GM18498 (cell line): Measurements from ENCODE around the gene SUMF1.
A peak's percentile ranks its signal among the peaks of the same experiment; 100 is the strongest.

Experiments used
- ATAC-seq: cut with Tn5 transposase; IDR thresholded peaks from one replicate; pipeline ENCODE4 v1.9.1; 2021; ENCODE audit warnings: mild to moderate bottlenecking, moderate library complexity; ENCODE audit not compliant: unreplicated experiment

SUMF1 gene

GRCh38 chr3:4418156-4418555 lies 48.9 kb downstream of the SUMF1 start:
- no peak for ATAC-seq

DNA sequence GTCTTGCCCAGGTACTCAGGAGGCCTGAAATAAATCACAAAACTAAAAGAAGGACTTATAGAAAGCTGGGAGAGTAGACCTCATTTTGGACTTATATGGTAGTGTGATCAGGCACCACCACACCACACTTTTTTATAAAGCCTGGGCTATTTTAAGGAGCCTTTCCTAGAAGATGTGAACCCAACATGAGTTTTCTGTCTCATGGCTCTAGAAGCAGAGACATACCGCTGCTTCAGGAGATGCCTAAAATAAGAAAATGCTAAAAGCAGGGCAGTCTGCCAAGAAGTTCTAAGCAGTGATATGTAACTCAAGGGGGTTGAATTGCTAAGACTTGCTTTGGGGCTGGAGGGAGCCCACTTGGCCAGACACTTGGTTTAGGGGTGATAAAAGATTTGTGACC lies 49.6 kb downstream of the SUMF1 start:
- ATAC-seq: no peak

- no peak for ATAC-seq
Observed at GRCh38 chr3:4416961-4417360, 50.1 kb downstream of the SUMF1 start.

DNA sequence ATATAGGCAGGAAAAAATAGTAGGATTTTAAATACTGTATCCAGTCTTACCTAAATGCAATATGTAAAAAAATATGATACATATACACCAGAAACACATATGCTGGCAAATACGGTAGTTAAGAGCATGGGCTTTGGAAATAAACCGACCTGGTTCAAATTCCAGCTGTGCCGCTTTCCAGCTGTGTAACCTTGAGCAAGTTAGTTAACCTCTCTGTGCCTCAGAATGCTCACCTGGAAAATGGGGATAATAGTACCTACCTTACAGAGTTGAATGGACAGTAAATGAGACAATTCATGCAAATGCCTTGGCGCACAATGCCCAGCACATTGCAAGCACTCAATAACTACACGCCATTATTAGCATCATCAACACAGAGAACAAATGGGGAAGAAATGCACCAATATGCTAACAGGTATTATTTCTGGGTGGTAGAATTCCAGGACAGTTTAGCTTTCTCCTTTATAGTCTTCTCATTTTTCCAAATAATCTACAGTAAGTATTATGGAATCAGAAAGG lies 50.6 kb downstream of the SUMF1 start:
- no peak for ATAC-seq

GRCh38 chr3:4413467-4413866 lies 53.6 kb downstream of the SUMF1 start:
- ATAC-seq: no peak

- no peak for ATAC-seq
Observed at GRCh38 chr3:4411833-4412232, 55.2 kb downstream of the SUMF1 start.

GRCh38 chr3:4411236-4411635 lies 55.8 kb downstream of the SUMF1 start:
- no peak for ATAC-seq

GRCh38 chr3:4410606-4411005 lies 56.5 kb downstream of the SUMF1 start:
- no peak for ATAC-seq

DNA sequence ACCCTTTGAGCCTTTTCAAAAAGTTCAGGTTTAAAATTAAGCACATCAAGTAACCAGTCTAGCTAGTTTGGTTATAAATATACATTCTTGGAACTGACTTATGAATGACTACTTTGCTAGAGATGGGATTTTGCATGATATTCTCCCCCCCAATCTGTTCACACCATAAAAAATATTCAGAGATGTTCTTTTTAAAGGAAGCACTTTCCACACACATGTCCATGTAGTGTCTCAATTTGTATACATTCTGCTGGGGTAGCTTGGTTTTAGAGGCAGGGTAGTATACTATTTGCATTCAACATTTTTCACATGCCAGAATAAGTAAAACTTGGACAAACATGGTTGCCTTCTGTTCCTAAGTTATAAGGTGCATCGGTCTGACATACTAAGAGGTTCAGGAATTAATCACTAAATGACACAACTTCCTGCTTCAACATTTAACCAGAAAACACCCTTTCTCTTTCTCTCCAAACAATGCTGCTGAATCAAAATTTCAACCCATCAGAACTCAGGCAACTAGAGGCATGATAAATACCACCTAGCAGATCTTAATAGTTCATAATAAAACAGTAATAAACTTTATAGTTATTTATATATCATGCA lies 57.0 kb downstream of the SUMF1 start:
- ATAC-seq: no peak

DNA sequence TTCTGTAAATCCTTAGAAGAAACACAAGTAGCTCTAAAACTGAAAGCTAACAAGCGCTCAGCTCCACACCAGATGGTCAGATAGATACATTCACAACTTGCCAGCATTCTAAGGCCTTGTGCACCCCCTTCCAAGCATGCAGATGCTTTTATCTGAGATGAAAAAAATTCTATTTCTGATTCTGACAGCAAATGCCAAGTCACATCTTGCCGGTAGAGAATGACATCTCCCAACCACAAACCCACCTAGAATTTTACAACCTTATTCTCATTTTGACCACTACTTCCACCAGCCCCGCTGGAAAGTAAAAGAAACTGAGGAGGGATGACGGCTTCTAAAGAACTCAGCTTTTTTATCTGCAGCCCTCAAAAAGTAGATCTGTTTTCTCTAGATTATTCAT lies 57.7 kb downstream of the SUMF1 start:
- no peak for ATAC-seq

- no peak for ATAC-seq
Observed at GRCh38 chr3:4408958-4409357, 58.1 kb downstream of the SUMF1 start.

GRCh38 chr3:4407941-4408340 lies 59.1 kb downstream of the SUMF1 start:
- no peak for ATAC-seq

DNA sequence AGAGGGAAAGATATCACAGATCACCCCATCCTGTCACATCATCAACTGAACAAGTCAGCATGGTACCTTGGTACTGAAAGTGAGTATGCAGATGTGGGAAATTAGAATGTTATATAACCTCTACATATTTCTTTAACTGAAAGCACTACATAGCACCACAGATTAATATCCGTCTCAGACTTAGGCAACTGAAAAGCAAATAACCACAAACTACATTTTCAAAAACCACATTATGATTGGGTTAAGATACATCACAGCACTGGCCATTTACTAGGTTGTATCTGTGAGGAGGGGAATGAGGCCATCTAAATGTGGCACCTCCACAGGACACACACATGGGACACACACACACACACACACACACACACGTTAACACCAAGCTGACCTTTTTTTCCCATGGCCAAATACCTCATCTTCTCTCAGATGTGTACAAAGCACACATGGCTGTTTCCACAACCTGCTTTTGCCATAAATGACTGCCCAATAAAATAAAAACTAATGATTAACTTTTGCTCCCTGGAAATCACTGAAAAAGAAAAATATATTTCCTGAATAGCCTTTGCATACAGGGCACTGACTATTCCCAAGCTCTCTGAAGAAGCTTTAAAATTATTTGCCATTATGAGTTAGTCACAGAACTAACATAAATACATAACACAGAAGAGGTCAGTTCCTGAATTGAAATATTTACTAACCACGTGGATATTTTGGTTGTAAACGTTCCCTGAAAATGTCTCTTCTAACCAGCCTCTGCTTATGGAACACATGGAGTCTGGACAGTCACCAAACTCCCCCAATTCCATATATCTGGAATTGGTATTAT lies 60.1 kb downstream of the SUMF1 start:
- peak; percentile 86 for ATAC-seq

- no peak for ATAC-seq
Observed at GRCh38 chr3:4404881-4405280, 62.2 kb downstream of the SUMF1 start.

- no peak for ATAC-seq
Observed at GRCh38 chr3:4401441-4401840, 65.6 kb downstream of the SUMF1 start.

DNA sequence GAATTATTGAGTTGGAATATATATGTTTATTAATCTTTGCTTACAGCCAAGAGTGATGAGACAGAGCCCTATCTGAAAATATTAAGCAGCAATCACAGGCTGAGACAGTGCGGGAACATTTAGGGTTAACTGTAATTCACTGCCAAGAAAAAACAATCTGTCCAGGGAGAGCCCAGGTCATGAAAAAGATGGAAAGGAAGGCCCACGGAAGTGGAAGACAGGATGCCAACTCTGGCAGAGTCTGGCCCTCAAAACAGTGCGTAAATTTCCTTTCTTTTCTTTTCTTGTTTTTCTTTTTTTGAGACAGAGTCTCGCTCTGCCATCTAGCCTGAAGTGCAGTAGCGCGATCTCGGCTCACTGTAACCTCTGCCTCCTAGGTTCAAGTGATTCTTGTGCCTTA lies 67.6 kb downstream of the SUMF1 start:
- ATAC-seq: no peak

GRCh38 chr3:4398941-4399245 lies 68.2 kb downstream of the SUMF1 start:
- no peak for ATAC-seq

- ATAC-seq: no peak
Observed at GRCh38 chr3:4398120-4398940, 68.7 kb downstream of the SUMF1 start.

GRCh38 chr3:4397466-4397865 lies 69.6 kb downstream of the SUMF1 start:
- no peak for ATAC-seq

DNA sequence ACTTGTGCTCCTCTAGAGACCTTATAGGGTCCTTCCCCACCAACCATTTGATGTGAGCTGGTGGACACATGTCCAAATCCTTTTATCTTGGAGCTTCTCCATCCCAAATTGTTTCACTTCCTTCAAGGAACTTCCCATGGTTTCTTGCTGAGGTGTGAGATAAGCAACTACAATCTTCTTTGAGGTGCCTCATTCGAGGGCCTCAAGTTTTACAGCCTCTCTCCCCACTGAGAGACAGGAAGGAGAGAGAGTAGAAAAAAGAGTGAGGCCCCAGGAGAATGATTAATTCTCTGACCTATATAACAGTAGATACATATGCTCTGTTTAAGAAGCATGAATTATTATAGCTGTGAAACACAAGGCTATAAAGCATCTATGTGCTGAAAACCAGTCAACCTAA lies 70.5 kb downstream of the SUMF1 start:
- no peak for ATAC-seq

- ATAC-seq: no peak
Observed at GRCh38 chr3:4396006-4396405, 71.1 kb downstream of the SUMF1 start.

- no peak for ATAC-seq
Observed at GRCh38 chr3:4395448-4395847, 71.6 kb downstream of the SUMF1 start.
